H9 (cell line): Measurements from ENCODE around the gene NTPCR. TPM values are rescaled to one million over a fixed set of nuclear protein-coding genes. Genes with fewer than 3 reads are reported as not detected.
A peak's percentile ranks its signal among the peaks of the same experiment; 100 is the strongest.

Experiments
- DNase-seq: peaks from one replicate; pipeline ENCODE4 v3.0.0-alpha.2; 2017
- H2AFZ ChIP-seq: one replicate; pipeline ENCODE4 v1.6.1; 2013; ENCODE audit warnings: mild to moderate bottlenecking, low read length, control low read depth, moderate library complexity
- H2AK5ac ChIP-seq: 2 replicates; pipeline ENCODE4 v1.6.1; 2013; ENCODE audit warnings: low read length, control low read depth, mixed read lengths; ENCODE audit not compliant: insufficient read length
- H2BK120ac ChIP-seq: one replicate; pipeline ENCODE4 v1.6.1; 2013; ENCODE audit warnings: low read depth, mild to moderate bottlenecking, low read length, control low read depth, inconsistent platforms; ENCODE audit not compliant: poor library complexity, severe bottlenecking
- H2BK12ac ChIP-seq: 2 replicates; pipeline ENCODE4 v1.6.1; 2013; ENCODE audit warnings: low read length, control low read depth, mixed read lengths, low read depth; ENCODE audit not compliant: insufficient read length
- H2BK15ac ChIP-seq: 2 replicates; pipeline ENCODE4 v1.6.1; 2013; ENCODE audit warnings: low read depth, low read length, control low read depth
- H2BK20ac ChIP-seq: one replicate; pipeline ENCODE4 v1.6.1; 2013; ENCODE audit warnings: low read depth, mild to moderate bottlenecking, low read length, control low read depth, inconsistent platforms; ENCODE audit not compliant: poor library complexity, severe bottlenecking
- H2BK5ac ChIP-seq: 2 replicates; pipeline ENCODE4 v1.6.1; 2013; ENCODE audit warnings: low read length, control low read depth, mixed read lengths; ENCODE audit not compliant: insufficient read length
- H3K14ac ChIP-seq: 2 replicates; pipeline ENCODE4 v1.6.1; 2013; ENCODE audit warnings: low read length, control low read depth; ENCODE audit not compliant: insufficient read depth
- H3K18ac ChIP-seq: 2 replicates; pipeline ENCODE4 v1.6.1; 2013; ENCODE audit warnings: low read depth, mild to moderate bottlenecking, mixed read lengths, low read length, control low read depth; ENCODE audit not compliant: insufficient read length
- H3K23ac ChIP-seq: 2 replicates; pipeline ENCODE4 v1.6.1; 2013; ENCODE audit warnings: low read length, control low read depth, mixed read lengths, low read depth; ENCODE audit not compliant: insufficient read length
- H3K23me2 ChIP-seq: 2 replicates; pipeline ENCODE4 v1.6.1; 2013; ENCODE audit warnings: low read depth, mild to moderate bottlenecking, mixed read lengths, low read length, control low read depth; ENCODE audit not compliant: insufficient read length, poor library complexity, severe bottlenecking
- H3K27ac ChIP-seq: 2 replicates; pipeline ENCODE4 v1.5.1; 2013; ENCODE audit warnings: low read length, control low read depth, mixed read lengths, low read depth; ENCODE audit not compliant: insufficient read length
- H3K27me3 ChIP-seq: 2 replicates; pipeline ENCODE4 v1.6.1; 2013; ENCODE audit warnings: low read length, control low read depth, inconsistent platforms; ENCODE audit not compliant: insufficient read depth
- H3K4ac ChIP-seq: 2 replicates; pipeline ENCODE4 v1.6.1; 2013; ENCODE audit warnings: low read depth, mild to moderate bottlenecking, control low read depth, inconsistent platforms, low read length, moderate library complexity
- H3K4me1 ChIP-seq: 2 replicates; pipeline ENCODE4 v1.6.1; 2013; ENCODE audit warnings: low read length, control low read depth, inconsistent platforms; ENCODE audit not compliant: insufficient read depth
- H3K4me2 ChIP-seq: 2 replicates; pipeline ENCODE4 v1.6.1; 2013; ENCODE audit warnings: low read length, control low read depth, mixed read lengths; ENCODE audit not compliant: insufficient read length, insufficient read depth
- H3K56ac ChIP-seq: 2 replicates; pipeline ENCODE4 v1.6.1; 2013; ENCODE audit warnings: low read depth, mild to moderate bottlenecking, mixed read lengths, low read length, control low read depth; ENCODE audit not compliant: insufficient read length
- H3K79me1 ChIP-seq: 2 replicates; pipeline ENCODE4 v1.6.1; 2013; ENCODE audit warnings: low read depth, mild to moderate bottlenecking, moderate library complexity, low read length, control low read depth, inconsistent platforms; ENCODE audit not compliant: insufficient read depth, poor library complexity, severe bottlenecking
- H3K79me2 ChIP-seq: 2 replicates; pipeline ENCODE4 v1.6.1; 2013; ENCODE audit warnings: low read length, control low read depth, inconsistent platforms; ENCODE audit not compliant: insufficient read depth
- H3K9ac ChIP-seq: 2 replicates; pipeline ENCODE4 v1.6.1; 2013; ENCODE audit warnings: low read length, control low read depth, mixed read lengths; ENCODE audit not compliant: insufficient read length; ENCODE audit errors: extremely low read depth
- H3K9me3 ChIP-seq: one replicate; pipeline ENCODE4 v1.6.1; 2013; ENCODE audit warnings: low read depth, low read length, inconsistent platforms; ENCODE audit not compliant: control insufficient read depth
- H3T11ph ChIP-seq: one replicate; pipeline ENCODE4 v1.6.1; 2013; ENCODE audit warnings: mild to moderate bottlenecking, low read length, control low read depth, inconsistent platforms
- H4K20me1 ChIP-seq: one replicate; pipeline ENCODE4 v1.6.1; 2013; ENCODE audit not compliant: control insufficient read depth, insufficient read length, insufficient read depth
- H4K5ac ChIP-seq: 2 replicates; pipeline ENCODE4 v1.6.1; 2013; ENCODE audit warnings: low read depth, mild to moderate bottlenecking, mixed read lengths, low read length, control low read depth; ENCODE audit not compliant: insufficient read length
- H4K8ac ChIP-seq: replicated peaks from 2 replicates; pipeline ENCODE4 v1.6.1; 2013; ENCODE audit warnings: low read length, control low read depth, mixed read lengths, low read depth; ENCODE audit not compliant: insufficient read length
- H4K91ac ChIP-seq: 2 replicates; pipeline ENCODE4 v1.6.1; 2013; ENCODE audit warnings: low read depth, mild to moderate bottlenecking, moderate library complexity, mixed read lengths, low read length, control low read depth; ENCODE audit not compliant: insufficient read length
- H3K27ac Mint-ChIP-seq, 3 experiments: 2 replicates in 2 of 3; 3 replicates in 1 of 3; pipeline ENCODE4 v1.8.0; 2020 to 2021; ENCODE audit warnings: mixed read lengths in 3 of 3, mild to moderate bottlenecking in 1 of 3, moderate library complexity in 1 of 3
- H3K27me3 Mint-ChIP-seq: 2 replicates; pipeline ENCODE4 v1.8.0; 2021; ENCODE audit warnings: low read depth, mild to moderate bottlenecking, moderate library complexity, mixed read lengths
- H3K36me3 Mint-ChIP-seq, 3 experiments: 2 replicates in 2 of 3; 3 replicates in 1 of 3; pipeline ENCODE4 v1.8.0; 2020 to 2021; ENCODE audit warnings: low read depth in 3 of 3, mixed read lengths in 3 of 3; ENCODE audit not compliant: insufficient read depth in 1 of 3
- H3K4me1 Mint-ChIP-seq, 2 experiments: 2 replicates each; pipeline ENCODE4 v1.8.0; 2020; ENCODE audit warnings: mixed read lengths in 2 of 2
- H3K4me3 Mint-ChIP-seq, 2 experiments: 2 replicates in 1 of 2; 3 replicates in 1 of 2; pipeline ENCODE4 v1.8.0; 2020 to 2021; ENCODE audit warnings: mild to moderate bottlenecking in 2 of 2, mixed read lengths in 2 of 2, moderate library complexity in 1 of 2
- H3K9me3 Mint-ChIP-seq, 2 experiments: 2 replicates in 1 of 2; 3 replicates in 1 of 2; pipeline ENCODE4 v1.8.0; 2020; ENCODE audit warnings: mild to moderate bottlenecking in 2 of 2, mixed read lengths in 2 of 2, moderate library complexity in 1 of 2
- WGBS: extraction: QIAGEN DNeasy Blood & Tissue Kit; methylation state at CpG from one replicate; pipeline ENCODE4 v1.1.7; 2013; ENCODE audit warnings: missing lambda C conversion rate, low lambda C conversion rate, mixed read lengths; ENCODE audit not compliant: insufficient read length; ENCODE audit errors: extremely low coverage; 5-methylcytosine and 5-hydroxymethylcytosine counted together
- total RNA-seq: library from RNA; stranded (reverse); gene quantifications from 2 replicates; pipeline ENCODE4 v1.2.1, GENCODE V29; 2021
- TF ChIP-seq, protein P1 (sequence below): fragments of 200-600 bp; sonication (generic); conservative IDR thresholded peaks from 3 replicates; pipeline ENCODE4 v1.8.0; 2021; ENCODE audit warnings: antibody characterized with exemption, mild to moderate bottlenecking

Gene NTPCR
- total RNA-seq, 1 experiment from 2014 or later = 87.4 TPM

DNA sequence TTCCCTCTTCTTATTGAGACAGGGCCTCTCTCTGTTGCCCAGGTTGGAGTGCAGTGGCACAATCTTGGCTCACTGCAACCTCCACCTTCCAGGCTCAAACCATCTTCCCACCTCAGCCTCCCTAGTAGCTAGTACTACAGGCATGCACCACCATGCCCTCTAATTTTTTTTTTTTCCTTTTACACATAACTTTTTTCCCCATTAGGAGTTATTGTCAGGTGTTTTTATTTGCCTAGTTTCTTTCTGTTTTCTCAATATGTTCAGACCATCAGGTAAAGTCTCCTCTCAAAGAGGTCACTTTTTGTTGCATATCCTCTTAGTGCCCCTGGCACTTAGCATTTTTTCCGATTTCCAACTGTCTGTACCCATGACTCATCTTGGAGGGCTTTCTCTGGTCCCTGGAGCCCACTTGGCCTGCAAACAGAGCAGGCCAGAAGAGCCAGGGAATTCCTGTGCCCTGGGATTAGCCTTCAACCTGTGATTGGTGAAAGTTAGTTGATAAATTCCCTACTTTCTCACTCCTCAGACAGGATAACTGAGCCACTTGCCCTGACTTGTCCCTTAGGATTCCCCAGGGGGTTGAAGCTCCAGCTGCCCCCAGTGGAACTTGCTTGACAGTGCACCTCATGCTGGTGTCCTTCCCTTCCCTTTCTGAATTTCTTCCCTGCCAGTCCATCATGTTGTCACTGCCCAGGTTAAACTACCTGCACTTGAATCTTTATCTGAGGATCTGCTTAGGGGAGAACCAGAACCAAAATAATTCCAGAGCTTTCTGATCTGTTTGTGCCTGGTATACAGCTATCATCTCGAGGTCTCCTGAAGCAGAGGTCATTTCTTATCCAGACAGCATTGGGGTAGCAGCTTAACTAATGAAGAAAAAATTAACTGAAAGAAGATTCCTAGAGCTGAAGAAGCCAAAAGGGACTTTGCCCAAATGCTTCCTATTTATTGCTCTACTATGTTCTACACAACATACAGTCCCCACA lies 2.4 kb downstream of the NTPCR start:
- Histone ChIP-seq H2BK15ac (no peak overlapping the region), H2BK20ac (no peak overlapping the region)

More for the DNA sequence above, 2.4 kb downstream of the NTPCR start:
- Histone ChIP-seq H3K4me1 (peaks cover 4% of the 10 kb centered on the region; the same call in 1 of the 2 replicates), H2BK5ac (no peak overlapping the region), H4K5ac (no peak overlapping the region), H2BK120ac (no peak overlapping the region), H4K20me1 (no peaks in the 10 kb centered on the region), H3K9me3 (no peaks in the 10 kb centered on the region), H3K4ac (no peak overlapping the region), H3K56ac (no peak overlapping the region), H2AFZ (no peak overlapping the region), H3T11ph (no peak overlapping the region), H3K9ac (no peak overlapping the region), H3K27me3 (no peaks in the 10 kb centered on the region), H3K27ac (no peak overlapping the region), H4K91ac (no peak overlapping the region), H2AK5ac (no peak overlapping the region), H2BK12ac (no peak overlapping the region), H4K8ac (no peak overlapping the region), H3K14ac (no peak overlapping the region), H3K79me2 (peaks cover 11% of the 10 kb centered on the region; the same call in 1 of the 2 replicates), H3K23me2 (peaks cover 3% of the 10 kb centered on the region), H3K79me1 (peaks cover 8% of the 10 kb centered on the region), H3K18ac (no peak overlapping the region), H3K4me2 (no peak overlapping the region), H3K23ac (no peak overlapping the region)
- Mint-ChIP-seq H3K27me3 (peaks cover 3% of the 10 kb centered on the region; the same call in 1 of the 2 replicates), H3K4me3 (peak overlapping the region; percentile 72 to 83), H3K27ac (peak overlapping the region in 2 of 3 experiments; percentile 78 to 92; a peak in 5 of 7 replicates), H3K9me3 (peaks cover 3% of the 10 kb centered on the region in 2 experiments; a peak in 3 of 5 replicates), H3K4me1 (peaks cover 38 to 41% of the 10 kb centered on the region in 2 experiments), H3K36me3 (peaks cover 14 to 22% (median 20%) of the 10 kb centered on the region in 3 experiments)
- WGBS = no CpG with 5 or more reads among the region's 2 CpGs
- TF ChIP-seq, protein P1, sequence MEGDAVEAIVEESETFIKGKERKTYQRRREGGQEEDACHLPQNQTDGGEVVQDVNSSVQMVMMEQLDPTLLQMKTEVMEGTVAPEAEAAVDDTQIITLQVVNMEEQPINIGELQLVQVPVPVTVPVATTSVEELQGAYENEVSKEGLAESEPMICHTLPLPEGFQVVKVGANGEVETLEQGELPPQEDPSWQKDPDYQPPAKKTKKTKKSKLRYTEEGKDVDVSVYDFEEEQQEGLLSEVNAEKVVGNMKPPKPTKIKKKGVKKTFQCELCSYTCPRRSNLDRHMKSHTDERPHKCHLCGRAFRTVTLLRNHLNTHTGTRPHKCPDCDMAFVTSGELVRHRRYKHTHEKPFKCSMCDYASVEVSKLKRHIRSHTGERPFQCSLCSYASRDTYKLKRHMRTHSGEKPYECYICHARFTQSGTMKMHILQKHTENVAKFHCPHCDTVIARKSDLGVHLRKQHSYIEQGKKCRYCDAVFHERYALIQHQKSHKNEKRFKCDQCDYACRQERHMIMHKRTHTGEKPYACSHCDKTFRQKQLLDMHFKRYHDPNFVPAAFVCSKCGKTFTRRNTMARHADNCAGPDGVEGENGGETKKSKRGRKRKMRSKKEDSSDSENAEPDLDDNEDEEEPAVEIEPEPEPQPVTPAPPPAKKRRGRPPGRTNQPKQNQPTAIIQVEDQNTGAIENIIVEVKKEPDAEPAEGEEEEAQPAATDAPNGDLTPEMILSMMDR = peak; percentile 78
- peak; percentile 87 for DNase-seq
